Measurements from ENCODE around the gene SMTNL2. TPM values are rescaled to one million over a fixed set of nuclear protein-coding genes. Genes with fewer than 3 reads are reported as not detected.

Gene SMTNL2
- total RNA-seq, 1 experiment from 2014 or later, result not detected

GRCh38 chr17:4643676-4644075, 59.3 kb downstream of the SMTNL2 start:
- intact Hi-C loops (cut with micrococcal nuclease; ENCODE audit: unreplicated experiment), result no loop called here
- H3K27me3 ChIP-seq (replicated peaks; ENCODE audit: insufficient read depth, low read depth, low read length, poor library complexity), result peaks cover 51% of the 10 kb centered on the region
- no peak for TF ChIP-seq CTCF (conservative IDR thresholded peaks at IDR 0.05; ENCODE audit: low read depth, low read length)
- TF ChIP-seq EZH2 (IDR thresholded peaks at IDR 0.05; ENCODE audit: borderline replicate concordance, low read depth, low read length, poor library complexity, severe bottlenecking), result no peak
- DNase-seq (ENCODE audit: low spot score), result no peak
- no peaks in the 10 kb centered on the region for H3K9me3 ChIP-seq (ENCODE audit: low read depth, low read length, poor library complexity, severe bottlenecking)
- ChIA-PET POLR2A (ENCODE audit: low non-redundant PET) (no interaction called here), CTCF (no interaction called here)
- no peak overlapping the region for H3K4me3 ChIP-seq (ENCODE audit: low read depth, low read length, poor library complexity, severe bottlenecking)
- BruUV-seq (replicated peaks), result no TSS peak
- no peaks in the 10 kb centered on the region for H3K36me3 ChIP-seq (ENCODE audit: insufficient read depth, low read length, poor library complexity, severe bottlenecking)
- peaks cover 14% of the 10 kb centered on the region for H3K4me1 ChIP-seq (ENCODE audit: insufficient read depth, low read length, poor library complexity, severe bottlenecking)
- no peak overlapping the region for H3K27ac ChIP-seq (ENCODE audit: low read depth, low read length, poor library complexity, severe bottlenecking)

- Histone ChIP-seq H3K36me3 (ENCODE audit: insufficient read depth, low read length, poor library complexity, severe bottlenecking) (no peaks in the 10 kb centered on the region), H3K27me3 (replicated peaks; ENCODE audit: insufficient read depth, low read depth, low read length, poor library complexity) (peaks cover 38% of the 10 kb centered on the region), H3K9me3 (ENCODE audit: low read depth, low read length, poor library complexity, severe bottlenecking) (no peaks in the 10 kb centered on the region), H3K27ac (ENCODE audit: low read depth, low read length, poor library complexity, severe bottlenecking) (no peak overlapping the region), H3K4me3 (ENCODE audit: low read depth, low read length, poor library complexity, severe bottlenecking) (no peak overlapping the region), H3K4me1 (ENCODE audit: insufficient read depth, low read length, poor library complexity, severe bottlenecking) (peaks cover 14% of the 10 kb centered on the region)
- POLR2A ChIA-PET (ENCODE audit: low non-redundant PET), result no interaction called here
- CTCF ChIA-PET, result no interaction called here
- no TSS peak for BruUV-seq (replicated peaks)
- no peak for DNase-seq (ENCODE audit: low spot score)
- intact Hi-C loops (cut with micrococcal nuclease; ENCODE audit: unreplicated experiment), result no loop called here
- TF ChIP-seq CTCF (conservative IDR thresholded peaks at IDR 0.05; ENCODE audit: low read depth, low read length), result no peak
- no peak for TF ChIP-seq EZH2 (IDR thresholded peaks at IDR 0.05; ENCODE audit: borderline replicate concordance, low read depth, low read length, poor library complexity, severe bottlenecking)
These were observed 61.3 kb downstream of the SMTNL2 start for GRCh38 chr17:4645642-4646041.

- no peaks in the 10 kb centered on the region for H3K4me1 ChIP-seq (ENCODE audit: insufficient read depth, low read length, poor library complexity, severe bottlenecking)
- CTCF ChIA-PET, result no interaction called here
- H3K9me3 ChIP-seq (ENCODE audit: low read depth, low read length, poor library complexity, severe bottlenecking), result no peaks in the 10 kb centered on the region
- TF ChIP-seq EZH2 (IDR thresholded peaks at IDR 0.05; ENCODE audit: borderline replicate concordance, low read depth, low read length, poor library complexity, severe bottlenecking) (no peak), CTCF (conservative IDR thresholded peaks at IDR 0.05; ENCODE audit: low read depth, low read length) (no peak)
- POLR2A ChIA-PET (ENCODE audit: low non-redundant PET), result no interaction called here
- no peak overlapping the region for H3K27ac ChIP-seq (ENCODE audit: low read depth, low read length, poor library complexity, severe bottlenecking)
- peaks cover 7% of the 10 kb centered on the region for H3K27me3 ChIP-seq (replicated peaks; ENCODE audit: insufficient read depth, low read depth, low read length, poor library complexity)
- H3K4me3 ChIP-seq (ENCODE audit: low read depth, low read length, poor library complexity, severe bottlenecking), result no peak overlapping the region
- no peak for DNase-seq (ENCODE audit: low spot score)
- intact Hi-C loops (cut with micrococcal nuclease; ENCODE audit: unreplicated experiment), result no loop called here
- BruUV-seq (replicated peaks), result no TSS peak
- no peaks in the 10 kb centered on the region for H3K36me3 ChIP-seq (ENCODE audit: insufficient read depth, low read length, poor library complexity, severe bottlenecking)
These were observed 64.4 kb downstream of the SMTNL2 start for GRCh38 chr17:4648741-4649140.
